ENCODE data around the gene ERC2. TPM values are rescaled to one million over a fixed set of nuclear protein-coding genes. Genes with fewer than 3 reads are reported as not detected.

The ERC2 gene
- total RNA-seq, 1 donor from 2014 or later, result 48.3 TPM

GRCh38 chr3:55598224-55598623, 870.0 kb downstream of the ERC2 start:
- Mint-ChIP-seq H3K9me3 (ENCODE audit: unreplicated experiment) (peaks cover 5% of the 10 kb centered on the region), H3K27me3 (ENCODE audit: unreplicated experiment) (peaks cover 4% of the 10 kb centered on the region), H3K36me3 (ENCODE audit: unreplicated experiment) (no peaks in the 10 kb centered on the region), H3K4me1 (ENCODE audit: low read depth, unreplicated experiment) (peaks cover 4% of the 10 kb centered on the region), H3K27ac (ENCODE audit: unreplicated experiment) (no peak overlapping the region), H3K4me3 (ENCODE audit: unreplicated experiment) (no peak overlapping the region)
- DNase-seq, result no peak
- no peak for TF ChIP-seq CTCF (IDR thresholded peaks at IDR 0.05; ENCODE audit: partially characterized antibody, unreplicated experiment)

- no peak for DNase-seq
- no peak for TF ChIP-seq CTCF (IDR thresholded peaks at IDR 0.05; ENCODE audit: partially characterized antibody, unreplicated experiment)
- Mint-ChIP-seq H3K4me3 (ENCODE audit: unreplicated experiment) (no peak overlapping the region), H3K27ac (ENCODE audit: unreplicated experiment) (no peak overlapping the region), H3K36me3 (ENCODE audit: unreplicated experiment) (no peaks in the 10 kb centered on the region), H3K27me3 (ENCODE audit: unreplicated experiment) (peaks cover 4% of the 10 kb centered on the region), H3K9me3 (ENCODE audit: unreplicated experiment) (peaks cover 5% of the 10 kb centered on the region), H3K4me1 (ENCODE audit: low read depth, unreplicated experiment) (peaks cover 4% of the 10 kb centered on the region)
Observed at GRCh38 chr3:55597641-55598040, 870.6 kb downstream of the ERC2 start.

- Mint-ChIP-seq H3K27me3 (ENCODE audit: unreplicated experiment) (peaks cover 4% of the 10 kb centered on the region), H3K9me3 (ENCODE audit: unreplicated experiment) (peaks cover 5% of the 10 kb centered on the region), H3K4me1 (ENCODE audit: low read depth, unreplicated experiment) (peaks cover 4% of the 10 kb centered on the region), H3K27ac (ENCODE audit: unreplicated experiment) (no peak overlapping the region), H3K36me3 (ENCODE audit: unreplicated experiment) (no peaks in the 10 kb centered on the region), H3K4me3 (ENCODE audit: unreplicated experiment) (no peak overlapping the region)
- no peak for TF ChIP-seq CTCF (IDR thresholded peaks at IDR 0.05; ENCODE audit: partially characterized antibody, unreplicated experiment)
- DNase-seq, result no peak
Observed at GRCh38 chr3:55596212-55596611, 872.1 kb downstream of the ERC2 start.

GRCh38 chr3:55595420-55595819, 872.8 kb downstream of the ERC2 start:
- Mint-ChIP-seq H3K4me3 (ENCODE audit: unreplicated experiment) (no peak overlapping the region), H3K36me3 (ENCODE audit: unreplicated experiment) (no peaks in the 10 kb centered on the region), H3K4me1 (ENCODE audit: low read depth, unreplicated experiment) (no peaks in the 10 kb centered on the region), H3K27me3 (ENCODE audit: unreplicated experiment) (peaks cover 4% of the 10 kb centered on the region), H3K9me3 (ENCODE audit: unreplicated experiment) (peaks cover 5% of the 10 kb centered on the region), H3K27ac (ENCODE audit: unreplicated experiment) (no peak overlapping the region)
- TF ChIP-seq CTCF (IDR thresholded peaks at IDR 0.05; ENCODE audit: partially characterized antibody, unreplicated experiment), result no peak
- DNase-seq, result no peak

- Mint-ChIP-seq H3K4me3 (ENCODE audit: unreplicated experiment) (no peak overlapping the region), H3K27ac (ENCODE audit: unreplicated experiment) (no peak overlapping the region), H3K9me3 (ENCODE audit: unreplicated experiment) (peaks cover 5% of the 10 kb centered on the region), H3K27me3 (ENCODE audit: unreplicated experiment) (peaks cover 4% of the 10 kb centered on the region), H3K4me1 (ENCODE audit: low read depth, unreplicated experiment) (no peaks in the 10 kb centered on the region), H3K36me3 (ENCODE audit: unreplicated experiment) (no peaks in the 10 kb centered on the region)
- no peak for TF ChIP-seq CTCF (IDR thresholded peaks at IDR 0.05; ENCODE audit: partially characterized antibody, unreplicated experiment)
- no peak for DNase-seq
Observed at GRCh38 chr3:55592572-55592971, 875.7 kb downstream of the ERC2 start.
